Transverse colon (tissue), 4 donors: ENCODE results near the gene PSMB4. TPM values are rescaled to one million over a fixed set of nuclear protein-coding genes. Genes with fewer than 3 reads are reported as not detected.

Experiments used
- DNase-seq: peaks from one replicate; pipeline ENCODE4 v3.0.0-alpha.2; 2019
- H3K27ac ChIP-seq, 4 donors: fragments of 200-600 bp; sonication (generic); 2 replicates each; pipeline ENCODE4 v1.5.1; 2016 to 2018; ENCODE audit warnings: inconsistent platforms in 4 of 4
- H3K27me3 ChIP-seq: fragments of 200-600 bp; sonication (generic); 2 replicates; pipeline ENCODE4 v1.5.1; 2017; ENCODE audit warnings: inconsistent platforms
- H3K36me3 ChIP-seq, 4 donors: fragments of 200-600 bp; sonication (generic); 2 replicates each; pipeline ENCODE4 v1.5.1; 2017 to 2019; ENCODE audit warnings: inconsistent platforms in 4 of 4
- H3K4me1 ChIP-seq, 4 donors: fragments of 200-600 bp; sonication (generic); 2 replicates each; pipeline ENCODE4 v1.5.1; 2017 to 2020; ENCODE audit warnings: inconsistent platforms in 4 of 4
- H3K4me3 ChIP-seq, 4 donors: fragments of 200-600 bp; sonication (generic); 1 replicate in 1 of 4; 2 replicates in 3 of 4; pipeline versions ENCODE4 v1.5.1 to v1.6.1; 2017 to 2019; ENCODE audit warnings: inconsistent platforms in 4 of 4
- H3K9me3 ChIP-seq, 2 donors: fragments of 200-600 bp; sonication (generic); 2 replicates each; pipeline ENCODE4 v1.5.1; 2017 to 2019; ENCODE audit warnings: inconsistent platforms in 2 of 2
- EP300 ChIP-seq: sonication (generic); formaldehyde crosslinking; IDR thresholded peaks from one replicate; pipeline ENCODE4 v1.6.1; 2017; ENCODE audit warnings: antibody characterized with exemption, low read depth
- POLR2A ChIP-seq: fragments of 450-650 bp; IDR thresholded peaks from one replicate; pipeline ENCODE4 v1.6.1; 2016; ENCODE audit warnings: antibody characterized with exemption, mild to moderate bottlenecking, moderate library complexity
- POLR2AphosphoS5 ChIP-seq, 3 donors: sonication (generic); formaldehyde crosslinking; IDR thresholded peaks; one replicate each; pipeline ENCODE4 v1.6.1; 2016; ENCODE audit warnings: antibody characterized with exemption in 3 of 3
- WGBS, 2 donors: methylation state at CpG; one replicate each; pipeline ENCODE4 v1.1.5; 2018; ENCODE audit warnings: low coverage in 1 of 2; 5-methylcytosine and 5-hydroxymethylcytosine counted together
- in situ Hi-C, 4 donors: fragments of 200-750 bp; cut with MboI; loops; one replicate each; pipeline versions ENCODE4 v1.15.0 to v1.15.1; 2017; ENCODE audit warnings: low sequenced_read_pairs in 3 of 4, low pct_ligation_motif_present in 1 of 4, low pct_unique_long_range_greater_than_20kb in 1 of 4
- intact Hi-C: fragments of 100-400 bp; cut with DNase I; formaldehyde crosslinking; loops from one replicate; pipeline ENCODE4 v1.15.1; 2023; ENCODE audit warnings: low total_unique reads
- small RNA-seq, 4 donors: library from RNA; depleted of rRNA; stranded (forward); fragments of <200 nt; gene quantifications; one replicate each; pipeline ENCODE3, GENCODE V24; 2016
- total RNA-seq, 4 donors: library from RNA; depleted of rRNA; stranded (reverse); fragments of >200 nt; gene quantifications; one replicate each; pipeline ENCODE4 v1.1.0, GENCODE V29; 2016
- TF ChIP-seq, protein P1 (sequence below), 5 experiments: fragments of 200-600 bp in 3 of 5; fragments of 450-650 bp in 2 of 5; sonication (generic) in 3 of 5; IDR thresholded peaks; 1 replicate in 2 of 5; 2 replicates in 3 of 5; pipeline ENCODE4 v1.5.1; 2016 to 2017; ENCODE audit warnings: antibody characterized with exemption in 5 of 5, inconsistent platforms in 3 of 5, mild to moderate bottlenecking in 2 of 5, moderate library complexity in 1 of 5

PSMB4 gene
- total RNA-seq, 4 donors from 2014 or later = 84.4 to 188 (median 140) TPM

DNA sequence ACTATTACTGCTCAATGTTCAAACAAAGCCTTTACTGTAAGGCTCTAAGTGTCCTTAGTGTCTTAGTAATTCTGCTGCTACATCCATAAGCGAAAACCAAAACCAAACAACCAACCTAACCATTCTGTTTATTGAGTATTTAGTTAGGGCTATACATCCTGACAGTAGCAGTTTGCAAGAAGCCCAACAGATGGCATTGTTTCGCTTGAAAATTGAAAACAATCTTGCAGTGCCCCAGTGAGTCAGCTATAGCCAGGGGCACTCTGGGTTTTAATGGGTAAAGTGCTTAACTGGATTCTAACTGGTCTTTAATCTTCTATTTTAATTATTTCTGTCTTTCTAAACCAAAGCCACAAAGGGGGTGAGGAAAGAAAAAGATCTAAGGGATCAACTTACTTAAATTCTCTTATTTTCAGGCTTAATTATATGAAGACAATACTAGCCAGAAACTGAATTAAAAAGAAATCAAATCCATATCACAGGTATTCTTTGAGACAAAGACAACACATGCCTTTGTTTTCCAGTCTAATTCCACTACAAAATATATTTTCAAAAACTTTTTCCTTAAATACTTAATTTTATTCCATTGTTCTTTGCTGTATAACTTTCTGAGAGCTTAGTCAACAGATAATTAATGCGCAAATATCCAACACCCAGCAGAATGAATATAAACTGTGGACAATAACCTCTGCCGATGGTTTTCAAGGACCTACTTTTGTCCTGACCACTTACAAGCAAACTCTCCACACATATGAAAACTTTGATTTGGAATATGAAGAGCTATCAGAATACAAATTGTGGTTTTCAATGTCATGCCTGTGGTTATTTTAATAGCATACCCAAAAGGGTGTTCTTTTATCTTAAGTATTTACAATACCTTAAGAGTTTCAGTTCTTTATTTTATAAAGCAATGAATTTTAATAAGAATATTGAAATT lies 44.7 kb downstream of the PSMB4 start:
- H3K27ac ChIP-seq = peak overlapping the region in 3 of 4 donors; percentile 11 to 48 (median 45)
- WGBS, 2 donors = 39 to 42% methylated on average over 4 of the region's 4 CpGs
- intact Hi-C loops = loop anchor here (10.0 kb wide), 1 partner anchor 101 kb away; the partner anchor contains the start of gene TUFT1
- in situ Hi-C loops = loop anchor here in 1 of 4 donors (25.0 kb wide), 1 partner anchor 293 kb away; no protein-coding TSS in a partner anchor
- H3K4me3 ChIP-seq = no peak overlapping the region
- no peaks in the 10 kb centered on the region for H3K27me3 ChIP-seq
- TF ChIP-seq, protein P1, sequence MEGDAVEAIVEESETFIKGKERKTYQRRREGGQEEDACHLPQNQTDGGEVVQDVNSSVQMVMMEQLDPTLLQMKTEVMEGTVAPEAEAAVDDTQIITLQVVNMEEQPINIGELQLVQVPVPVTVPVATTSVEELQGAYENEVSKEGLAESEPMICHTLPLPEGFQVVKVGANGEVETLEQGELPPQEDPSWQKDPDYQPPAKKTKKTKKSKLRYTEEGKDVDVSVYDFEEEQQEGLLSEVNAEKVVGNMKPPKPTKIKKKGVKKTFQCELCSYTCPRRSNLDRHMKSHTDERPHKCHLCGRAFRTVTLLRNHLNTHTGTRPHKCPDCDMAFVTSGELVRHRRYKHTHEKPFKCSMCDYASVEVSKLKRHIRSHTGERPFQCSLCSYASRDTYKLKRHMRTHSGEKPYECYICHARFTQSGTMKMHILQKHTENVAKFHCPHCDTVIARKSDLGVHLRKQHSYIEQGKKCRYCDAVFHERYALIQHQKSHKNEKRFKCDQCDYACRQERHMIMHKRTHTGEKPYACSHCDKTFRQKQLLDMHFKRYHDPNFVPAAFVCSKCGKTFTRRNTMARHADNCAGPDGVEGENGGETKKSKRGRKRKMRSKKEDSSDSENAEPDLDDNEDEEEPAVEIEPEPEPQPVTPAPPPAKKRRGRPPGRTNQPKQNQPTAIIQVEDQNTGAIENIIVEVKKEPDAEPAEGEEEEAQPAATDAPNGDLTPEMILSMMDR (IDR thresholded peaks at IDR 0.05) = peak; percentile 68 to 79 (median 74)
- TF ChIP-seq POLR2A = no peak
- H3K9me3 ChIP-seq = no peaks in the 10 kb centered on the region
- peaks cover 0 to 6% (median 0%) of the 10 kb centered on the region in 4 donors for H3K36me3 ChIP-seq
- H3K4me1 ChIP-seq = peaks cover 5 to 36% (median 14%) of the 10 kb centered on the region in 4 donors
- peak; percentile 77 for DNase-seq

DNA sequence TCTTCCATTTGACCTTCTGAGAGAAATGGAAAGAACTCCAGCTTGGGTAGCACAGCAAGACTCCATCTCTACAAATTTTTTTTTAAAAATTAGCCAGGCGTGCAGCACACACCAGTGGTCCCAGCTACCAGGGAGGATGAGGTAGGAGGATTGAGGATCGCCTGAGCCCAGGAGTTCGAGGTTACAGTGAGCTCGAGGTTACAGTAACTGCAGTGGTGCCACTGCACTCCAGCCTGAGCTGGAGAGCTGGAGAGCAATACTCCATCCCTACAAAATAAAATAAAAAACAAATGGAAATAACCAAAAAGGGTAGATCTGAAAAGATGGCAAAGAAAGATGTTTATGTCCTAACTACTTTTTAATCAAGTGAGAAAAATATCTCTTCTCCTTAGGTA lies 45.4 kb downstream of the PSMB4 start:
- Histone ChIP-seq H3K4me3 (no peak overlapping the region), H3K9me3 (no peaks in the 10 kb centered on the region), H3K27ac (peak overlapping the region in 3 of 4 donors; percentile 11 to 48 (median 45)), H3K36me3 (peaks cover 0 to 6% (median 0%) of the 10 kb centered on the region in 4 donors), H3K27me3 (no peaks in the 10 kb centered on the region), H3K4me1 (peaks cover 5 to 36% (median 14%) of the 10 kb centered on the region in 4 donors)
- intact Hi-C loops (loop anchor here (10.0 kb wide), 1 partner anchor 100 kb away; the partner anchor contains the start of gene TUFT1), in situ Hi-C loops (loop anchor here in 1 of 4 donors (25.0 kb wide), 1 partner anchor 293 kb away; no protein-coding TSS in a partner anchor)
- 58 to 69% methylated on average over 2 to 4 of the region's 4 CpGs for WGBS, 2 donors
- DNase-seq = no peak
- TF ChIP-seq POLR2AphosphoS5 (IDR thresholded peaks at IDR 0.05) (no peak), EP300 (no peak)

- Histone ChIP-seq H3K4me3 (no peak overlapping the region), H3K27me3 (no peaks in the 10 kb centered on the region), H3K36me3 (no peaks in the 10 kb centered on the region), H3K9me3 (no peaks in the 10 kb centered on the region), H3K27ac (no peak overlapping the region), H3K4me1 (peaks cover 5 to 30% (median 14%) of the 10 kb centered on the region in 4 donors)
- 60 to 62% methylated on average over 1 to 2 of the region's 2 CpGs for WGBS, 2 donors
- in situ Hi-C loops = loop anchor here in 1 of 4 donors (25.0 kb wide), 1 partner anchor 290 kb away; no protein-coding TSS in a partner anchor
- intact Hi-C loops = loop anchor here (10.0 kb wide), 1 partner anchor 97 kb away; the partner anchor contains the start of gene TUFT1
- no peak for DNase-seq
- TF ChIP-seq POLR2A = no peak
- no peak for TF ChIP-seq POLR2AphosphoS5 (IDR thresholded peaks at IDR 0.05)
- no peak for TF ChIP-seq EP300
- TF ChIP-seq, protein P1 (IDR thresholded peaks at IDR 0.05) = no peak
Measured at GRCh38 chr1:151447696-151448095, 48.3 kb downstream of the PSMB4 start.

Small RNAs within 50 kb of the gene (small RNA-seq; reads per million reads assigned to genes)
- 2.6 to 4.4 (median 3.0) reads per million in 4 donors for gene RNY4P25

Other genes starting within 250 kb of the PSMB4 start
- 1 to 10 TPM; 2.0 to 5.2 (median 4.2) TPM for gene TNFAIP8L2, start 242.9 kb upstream of the PSMB4 start, total RNA-seq
- gene LYSMD1, start 233.7 kb upstream of the PSMB4 start, total RNA-seq = 10 to 100 TPM in 1 of 4 donors, 1 to 10 TPM in 3; 1.4 to 15.7 (median 7.3) TPM
- 10 to 100 TPM in 3 of 4 donors, 1 to 10 TPM in 1; 9.0 to 35.4 (median 25.1) TPM for gene SCNM1, start 233.4 kb upstream of the PSMB4 start, total RNA-seq
- gene TMOD4, start 223.6 kb upstream of the PSMB4 start, total RNA-seq = not detected
- gene VPS72, start 209.4 kb upstream of the PSMB4 start, total RNA-seq = 10 to 100 TPM in 3 of 4 donors, 1 to 10 TPM in 1; 4.9 to 26.6 (median 20.1) TPM
- 10 to 100 TPM; 46.7 to 78.2 (median 59.4) TPM for gene PIP5K1A, start 201.0 kb upstream of the PSMB4 start, total RNA-seq
- 100 to 1,000 TPM in 1 of 4 donors, 10 to 100 TPM in 3; 41.9 to 111 (median 79.5) TPM for gene PSMD4, start 144.8 kb upstream of the PSMB4 start, total RNA-seq
- gene ZNF687, start 117.3 kb upstream of the PSMB4 start, total RNA-seq = 10 to 100 TPM; 24.5 to 41.9 (median 31.5) TPM
- gene PI4KB, start 72.2 kb upstream of the PSMB4 start, total RNA-seq = 10 to 100 TPM; 68.0 to 95.9 (median 79.8) TPM
- gene RFX5, start 52.3 kb upstream of the PSMB4 start, total RNA-seq = 10 to 100 TPM; 17.7 to 61.0 (median 35.4) TPM
- gene SELENBP1, start 26.9 kb upstream of the PSMB4 start, total RNA-seq = 1,000 to 10,000 TPM; 1,079 to 3,856 (median 3,214) TPM
- 10 to 100 TPM; 44.1 to 90.9 (median 72.7) TPM for gene POGZ, start 59.9 kb downstream of the PSMB4 start, total RNA-seq
- gene CGN, start 111.8 kb downstream of the PSMB4 start, total RNA-seq = 100 to 1,000 TPM; 123 to 351 (median 172) TPM
- gene TUFT1, start 140.7 kb downstream of the PSMB4 start, total RNA-seq = 10 to 100 TPM; 22.8 to 65.5 (median 30.8) TPM
- 10 to 100 TPM; 11.5 to 37.0 (median 24.6) TPM for gene SNX27, start 212.5 kb downstream of the PSMB4 start, total RNA-seq